ENCODE data around the gene ATP2B2.

The ATP2B2 gene

DNA sequence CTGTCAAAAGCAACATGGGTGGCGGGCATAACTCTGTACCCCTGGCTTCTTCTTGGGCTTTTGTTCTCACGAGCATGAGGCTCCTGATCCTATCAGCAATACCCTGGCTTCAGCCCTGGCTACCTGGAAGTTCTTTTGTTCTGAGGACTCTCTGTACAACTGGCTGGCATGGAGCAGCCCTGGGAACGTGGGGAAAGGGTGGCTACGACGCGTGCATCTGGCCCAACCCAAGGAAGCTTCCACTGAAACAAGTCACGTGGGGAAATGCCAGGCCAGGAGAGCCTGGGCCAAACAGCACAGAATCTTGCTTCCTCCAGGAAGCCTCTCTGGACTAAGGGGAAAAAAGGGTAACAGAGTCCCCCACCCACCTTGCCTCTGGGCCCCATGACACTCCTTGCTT is 22.7 kb upstream of the ATP2B2 start:
- DNase-seq: no peak

DNA sequence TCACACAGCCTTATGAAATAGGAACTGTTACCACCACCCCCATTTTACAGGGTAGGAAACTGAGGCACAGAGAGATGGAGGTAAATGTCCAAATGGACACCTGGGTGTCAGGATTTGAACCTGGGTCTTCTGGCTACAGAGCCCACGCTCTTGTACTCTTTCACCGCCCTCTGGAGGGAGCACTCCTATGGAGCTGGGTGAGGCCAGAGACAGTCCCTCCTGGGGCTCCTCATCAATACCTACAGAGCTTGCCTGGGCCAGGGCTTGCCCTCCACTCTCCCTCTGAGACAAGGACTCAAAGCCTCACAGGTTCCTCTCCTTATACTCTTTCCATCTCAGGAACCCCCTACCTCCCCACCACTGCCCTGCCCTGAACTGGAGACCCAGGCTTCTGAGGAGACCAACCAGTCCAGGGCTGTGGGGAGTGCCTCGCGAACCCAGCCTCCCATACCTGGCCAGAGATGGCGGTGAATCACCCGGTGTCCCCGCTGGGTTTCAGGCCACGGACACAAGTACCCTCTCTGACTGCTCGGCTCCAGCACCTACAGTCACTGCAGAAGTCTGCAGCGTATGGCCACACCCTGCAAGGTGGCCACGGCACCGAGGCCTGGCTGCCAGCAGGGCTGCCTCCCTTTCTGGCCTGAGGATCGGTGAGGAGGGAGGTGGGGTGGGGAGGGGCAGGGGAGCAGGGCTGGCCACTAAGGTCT is 22.1 kb upstream of the ATP2B2 start:
- no peak for DNase-seq

DNA sequence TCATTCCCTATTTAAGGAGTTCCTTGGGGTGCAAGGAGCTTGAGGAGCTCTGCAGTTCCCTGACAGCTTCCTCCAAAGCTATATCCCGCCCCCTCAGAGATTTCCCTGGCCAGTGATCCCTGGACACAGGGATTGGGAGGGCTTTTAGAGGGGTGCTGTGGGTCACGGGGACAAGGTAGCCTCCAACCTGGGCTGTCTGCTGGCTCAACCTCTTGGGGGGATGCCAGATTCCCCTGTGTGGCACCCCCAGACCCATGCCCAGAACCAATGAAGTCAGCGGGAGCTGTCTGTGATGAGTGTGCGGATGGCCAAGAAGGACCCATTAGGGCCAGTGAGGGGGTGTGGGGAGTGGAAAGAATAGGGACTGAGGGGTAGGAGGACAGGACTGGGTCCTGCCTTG is 21.0 kb upstream of the ATP2B2 start:
- DNase-seq: no peak

DNA sequence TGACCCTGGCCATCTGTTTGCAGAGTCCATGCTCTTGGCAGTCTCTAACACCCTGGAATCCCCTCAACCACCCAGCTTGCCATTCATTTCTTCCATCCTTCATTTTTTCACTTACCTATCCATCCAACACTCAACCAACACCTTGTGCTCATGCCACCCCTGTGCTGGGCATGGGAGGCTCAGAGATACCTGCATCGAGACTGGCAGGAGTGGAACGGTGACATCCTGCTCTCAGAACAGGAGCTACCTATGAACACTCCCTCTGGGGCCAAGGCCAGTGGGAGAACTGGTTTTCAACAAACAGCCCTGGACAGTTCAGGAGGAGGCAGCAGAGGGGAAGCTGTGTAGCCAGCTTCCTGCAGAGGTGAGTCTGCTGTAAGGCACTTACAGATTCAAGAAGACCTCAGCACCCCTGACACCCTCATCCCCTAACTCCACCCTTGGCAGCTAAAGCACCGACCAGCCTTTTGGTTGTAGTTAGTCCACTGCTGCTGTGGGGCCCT is 19.5 kb upstream of the ATP2B2 start:
- DNase-seq: no peak

DNA sequence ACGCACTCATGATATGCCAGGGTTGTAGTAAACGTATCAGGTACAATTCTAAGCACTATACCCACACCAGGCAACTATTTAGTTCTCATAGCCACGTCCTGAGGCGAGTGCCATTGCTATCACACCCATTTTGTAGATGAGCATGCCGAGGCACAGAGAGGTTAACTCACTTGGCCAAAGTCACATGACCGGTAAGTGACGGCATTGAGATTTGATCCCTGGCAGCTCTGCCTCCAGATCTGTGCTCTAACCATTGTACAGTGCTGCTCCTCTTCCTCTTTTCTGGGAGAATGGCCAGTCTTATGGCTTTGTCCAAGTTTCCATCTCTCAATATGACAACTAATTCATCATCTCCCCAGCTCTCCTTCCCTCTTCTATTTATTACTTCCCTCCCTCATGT is 18.9 kb upstream of the ATP2B2 start:
- DNase-seq: no peak

DNA sequence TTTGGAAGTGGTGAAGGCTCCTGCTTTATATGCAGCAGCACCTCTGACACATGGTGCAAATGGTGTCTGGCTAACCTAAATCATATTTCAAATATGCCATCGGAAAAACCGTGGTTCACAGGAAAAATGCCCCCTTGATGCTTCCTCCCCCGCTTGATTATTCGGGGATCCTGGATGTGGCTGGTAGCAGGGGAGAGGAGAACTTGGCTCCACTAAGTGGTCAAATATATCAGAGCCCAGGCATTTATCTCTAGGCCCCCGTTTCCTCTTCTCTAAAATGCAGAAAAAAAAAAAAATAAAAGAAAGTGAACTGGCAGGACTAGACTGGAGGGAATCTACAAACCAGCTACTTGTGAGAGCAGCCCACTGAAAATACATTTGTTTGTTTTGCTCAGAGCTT is 18.2 kb upstream of the ATP2B2 start:
- DNase-seq: no peak

DNA sequence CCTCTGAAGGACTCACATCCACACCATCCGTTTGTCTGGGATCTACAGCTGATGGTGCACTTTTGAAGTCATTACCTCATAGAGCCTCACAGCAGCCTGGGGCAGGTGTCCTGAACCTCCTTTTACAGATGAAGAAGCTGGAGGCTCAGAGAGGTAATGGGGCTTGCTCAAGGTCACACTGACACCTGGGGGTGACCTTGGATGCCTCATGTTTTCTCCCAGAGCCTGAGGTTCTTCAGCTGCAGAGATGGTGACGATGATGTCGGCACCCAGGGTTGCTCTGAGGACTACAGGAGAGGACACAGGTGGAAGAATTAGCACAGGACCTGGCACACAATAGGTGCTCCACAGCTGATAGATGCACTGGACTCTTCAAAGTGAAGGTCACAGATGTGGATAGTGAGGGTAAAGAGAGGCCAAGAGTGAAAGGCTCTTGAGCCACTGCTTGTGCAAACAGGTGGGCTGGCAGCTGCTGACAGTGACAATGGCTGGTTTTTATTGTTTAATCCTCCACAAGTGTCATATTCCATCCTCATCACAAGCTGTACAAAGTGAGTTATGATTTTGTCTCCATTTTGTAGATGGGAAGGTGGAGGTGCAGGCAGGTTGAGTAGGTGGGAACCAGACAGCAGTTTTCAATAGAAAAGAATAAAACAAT is 17.4 kb upstream of the ATP2B2 start:
- no peak for DNase-seq

DNA sequence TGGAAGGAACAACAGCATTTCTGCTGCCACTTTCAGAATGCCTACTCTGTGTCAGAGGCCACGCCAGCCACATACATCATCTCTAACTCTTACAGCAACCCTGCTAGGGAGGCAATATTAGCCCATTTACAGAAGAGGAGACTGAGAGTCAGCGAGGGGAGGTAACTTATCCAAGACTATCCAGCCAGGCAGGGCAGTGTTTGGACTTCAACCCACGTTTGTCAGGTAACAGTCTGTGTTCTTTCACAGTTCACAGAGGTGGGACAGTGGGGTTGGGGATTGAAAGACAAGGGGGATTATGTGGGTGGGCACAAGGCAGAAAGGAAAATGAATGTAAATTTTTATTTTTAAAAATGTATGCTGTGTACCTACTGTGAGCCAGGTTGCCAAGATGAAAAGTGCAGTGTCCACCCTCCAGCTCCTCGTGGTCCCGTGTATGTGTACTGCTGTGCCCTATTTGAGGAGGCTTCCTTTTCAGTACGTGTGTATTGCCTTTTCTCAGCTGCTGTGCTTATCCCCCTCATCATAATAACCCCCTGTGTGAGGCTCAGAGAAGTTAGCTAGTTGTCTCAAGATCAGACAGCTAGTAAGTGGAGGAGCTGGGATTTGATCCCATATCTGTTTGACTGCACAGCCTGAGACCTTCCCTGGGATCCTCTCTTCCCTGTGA is 16.5 kb upstream of the ATP2B2 start:
- no peak for DNase-seq

DNA sequence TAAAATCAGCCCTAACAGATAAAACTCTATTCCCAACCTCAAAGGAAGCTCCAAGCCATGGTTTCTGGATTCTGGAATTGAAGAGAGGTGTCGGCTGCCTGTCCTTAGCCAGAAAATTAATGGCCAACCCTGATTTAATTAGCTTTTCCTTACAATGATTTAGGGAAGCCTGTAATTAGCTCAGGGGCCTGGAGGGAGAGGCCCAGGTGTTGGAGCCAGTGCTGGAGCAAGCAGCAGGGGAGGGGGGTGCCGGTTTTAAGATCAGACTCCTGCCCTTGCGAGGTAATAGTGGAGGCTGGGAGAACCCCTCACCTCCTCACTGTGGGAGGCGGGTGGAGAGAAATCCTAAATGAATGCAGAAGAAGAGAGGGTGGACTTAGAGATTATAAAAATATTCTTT is 14.7 kb upstream of the ATP2B2 start:
- DNase-seq: no peak

DNA sequence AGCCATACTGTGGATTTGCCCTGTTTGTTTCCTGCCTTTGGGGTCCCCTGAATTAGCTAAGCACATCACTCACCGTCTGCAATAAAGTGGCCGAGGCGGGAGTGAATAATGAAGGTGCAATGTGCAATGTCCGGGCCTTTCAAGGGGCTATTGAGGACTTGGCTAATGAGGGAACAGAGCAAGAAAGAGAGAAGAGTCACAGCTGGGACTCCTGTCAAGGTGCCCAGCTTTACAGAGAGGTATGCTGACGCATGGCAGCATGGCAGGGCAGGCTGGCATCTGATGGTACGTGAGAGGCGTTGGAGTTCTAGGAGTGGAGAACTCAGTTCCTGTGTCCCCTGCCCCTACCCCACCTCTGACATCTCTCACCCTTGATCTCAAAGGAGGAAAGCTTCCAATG is 13.8 kb upstream of the ATP2B2 start:
- no peak for DNase-seq

DNA sequence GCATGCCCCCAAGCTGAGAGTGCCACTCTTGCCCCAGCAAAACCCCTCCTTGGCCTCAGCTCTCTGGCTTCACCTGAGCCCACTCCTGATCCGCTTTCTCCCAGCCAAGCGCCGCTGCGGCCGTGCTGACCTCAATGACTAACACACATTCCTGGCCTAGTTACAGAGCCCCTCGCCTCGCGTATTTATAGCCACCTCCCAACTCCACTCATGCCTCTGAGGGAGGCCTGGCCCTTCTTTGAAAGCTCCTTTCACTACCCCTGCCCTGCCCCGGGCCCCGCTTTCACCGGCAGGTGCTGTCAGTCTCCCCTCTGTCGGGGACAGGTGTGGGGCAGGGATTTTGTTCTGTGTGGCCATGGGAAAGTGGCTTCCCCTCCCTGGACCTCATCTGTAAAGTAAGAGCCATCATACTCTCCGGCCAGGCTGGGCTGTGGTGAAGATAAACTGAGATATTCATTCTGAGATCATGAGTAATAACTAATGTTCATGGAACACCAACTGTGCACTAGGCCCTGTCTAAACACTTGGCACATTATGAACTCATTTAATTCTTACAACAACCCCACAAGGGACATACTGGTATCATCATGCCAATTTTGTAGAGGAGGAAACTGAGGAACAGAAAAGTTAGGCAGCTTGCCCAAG is 13.2 kb upstream of the ATP2B2 start:
- DNase-seq: no peak

DNA sequence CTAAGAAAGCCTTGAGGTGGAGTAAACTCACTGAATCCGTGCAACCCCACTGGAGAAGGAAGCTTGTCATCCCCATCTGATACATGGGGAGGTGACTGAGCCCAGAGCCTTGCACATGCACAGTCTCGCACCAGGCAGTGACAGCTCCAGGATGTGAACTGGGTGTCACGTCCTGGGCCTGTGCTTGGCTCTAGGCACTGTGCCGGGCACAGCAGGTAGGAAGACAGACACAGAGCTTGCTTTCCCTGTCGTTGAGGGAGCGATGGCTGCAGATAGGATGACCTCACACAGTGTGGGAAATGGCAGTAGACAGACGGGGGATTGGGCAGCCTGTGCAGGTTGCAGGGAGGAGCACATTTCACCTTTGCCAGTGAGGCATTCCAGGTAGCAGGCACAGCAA is 12.2 kb upstream of the ATP2B2 start:
- DNase-seq: no peak

DNA sequence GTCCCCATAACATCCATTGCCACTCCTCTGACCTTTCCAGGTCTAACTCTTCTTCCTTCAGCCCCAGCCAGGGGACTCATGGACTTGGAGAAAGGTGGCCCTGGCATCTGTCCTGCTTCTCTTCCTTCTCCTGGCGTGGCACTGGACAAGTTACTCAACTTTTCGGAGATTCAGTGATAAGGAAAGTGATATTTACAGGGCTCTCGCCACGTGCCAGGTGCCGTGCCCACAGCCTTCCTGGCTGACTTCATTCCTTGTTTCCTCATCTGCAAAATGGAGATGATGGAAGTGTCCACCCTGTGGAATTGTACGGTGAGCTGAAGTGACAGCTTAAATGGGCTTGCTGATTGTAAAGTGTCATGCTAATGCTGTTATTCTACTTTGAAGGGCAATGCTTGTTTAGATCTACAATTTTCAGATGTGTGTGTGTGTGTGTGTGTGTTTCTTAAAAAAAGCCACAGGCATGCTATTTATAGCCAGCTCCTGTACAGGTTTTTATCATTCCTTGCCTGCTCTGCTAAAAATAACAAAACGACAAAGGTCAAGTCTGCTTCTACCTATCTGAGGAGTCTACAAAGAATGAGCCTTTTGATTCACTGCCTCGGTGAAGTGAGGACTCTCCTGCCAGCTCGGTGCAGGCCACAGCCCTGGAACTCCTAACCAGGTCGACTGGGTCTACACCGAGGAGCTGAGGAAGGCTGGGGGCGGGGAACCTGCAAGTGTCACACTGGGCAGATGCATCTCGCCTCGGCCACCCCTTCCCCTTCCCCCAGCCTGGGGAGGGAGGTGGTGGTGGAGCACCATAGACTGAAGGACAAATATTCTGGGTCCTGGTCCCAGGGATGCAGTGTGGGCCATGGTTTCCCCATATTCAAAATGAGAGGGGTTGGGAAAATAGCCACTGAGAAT is 11.4 kb upstream of the ATP2B2 start:
- DNase-seq: no peak

DNA sequence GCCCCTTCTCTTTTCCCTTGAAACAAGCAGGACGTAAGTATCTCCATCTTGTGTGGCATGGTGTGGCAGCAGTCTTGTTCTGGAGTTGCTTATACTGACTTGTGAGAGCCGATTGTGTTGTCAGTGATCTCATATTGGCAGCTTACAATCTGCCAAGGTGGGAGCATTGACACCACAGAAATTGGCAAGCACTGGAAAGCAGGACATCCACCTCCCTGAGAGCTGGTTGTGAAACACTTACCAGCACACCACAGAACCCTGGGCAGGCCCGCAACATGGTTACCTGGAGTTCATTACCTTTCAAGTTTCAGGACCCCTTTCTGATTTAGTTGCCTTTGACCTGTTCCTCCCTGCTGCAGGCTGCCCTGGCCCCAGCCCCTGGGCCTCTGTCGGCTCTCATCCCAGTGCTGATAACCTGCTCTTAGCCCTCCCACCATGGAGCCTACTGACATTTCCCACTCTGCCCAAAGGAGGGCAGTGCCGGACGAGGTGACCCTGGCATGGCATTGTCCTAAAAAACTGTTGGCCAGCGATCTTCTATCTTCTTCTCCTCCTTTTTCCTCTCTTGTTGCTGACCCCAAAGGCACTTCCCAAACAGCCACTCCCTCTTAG is 10.6 kb upstream of the ATP2B2 start:
- no peak for DNase-seq

DNA sequence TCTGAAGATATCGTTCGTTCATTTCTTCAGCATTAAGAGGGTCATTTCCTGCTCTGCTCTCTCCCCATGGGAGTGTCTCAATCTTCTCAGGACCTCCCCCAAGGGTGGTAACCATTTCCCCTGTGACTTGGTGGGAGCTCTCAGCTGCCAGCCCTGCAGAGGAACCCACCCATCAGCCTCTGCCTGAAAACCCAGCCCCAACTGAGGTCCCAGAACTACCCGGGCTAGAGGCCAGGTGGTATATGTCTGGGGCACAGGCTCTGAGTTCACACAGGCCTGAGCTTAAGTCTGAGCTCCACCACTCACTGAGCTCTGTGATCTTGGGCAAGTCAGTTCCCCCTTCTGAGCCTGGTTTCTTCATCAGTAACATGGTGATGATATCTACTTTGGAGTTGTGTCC is 10.0 kb upstream of the ATP2B2 start:
- DNase-seq: no peak

DNA sequence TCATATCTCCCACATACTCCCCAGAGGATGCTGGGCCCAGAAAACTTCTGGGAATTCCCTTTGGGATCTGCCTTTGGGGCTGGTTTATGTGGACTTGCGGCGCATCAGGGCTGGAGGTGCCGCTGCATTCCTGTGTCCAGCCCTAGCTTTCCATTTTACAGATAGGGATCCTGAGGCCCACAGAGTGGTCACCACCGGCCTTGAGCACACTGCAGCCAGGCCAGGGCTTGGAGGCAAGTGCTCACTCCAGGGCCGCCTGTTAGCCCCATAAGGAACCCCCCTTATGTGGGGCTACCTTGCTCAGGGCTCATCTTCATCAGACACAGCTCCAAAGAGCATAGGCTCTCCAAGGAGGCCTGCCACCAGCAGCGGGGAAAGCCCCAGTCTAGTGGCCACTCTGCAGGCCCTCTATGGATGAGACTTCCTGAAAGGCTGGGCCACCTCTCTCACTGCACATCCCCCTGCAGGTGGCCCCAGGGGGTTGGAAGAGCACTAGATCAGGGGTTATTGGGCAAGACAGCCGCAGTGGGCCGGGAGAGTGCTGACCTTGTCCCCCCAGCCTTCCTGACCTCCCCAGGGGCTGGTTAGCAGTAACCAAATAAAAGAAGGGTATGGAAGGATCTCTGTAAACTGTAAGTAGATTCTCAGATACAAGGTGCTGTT is 9.2 kb upstream of the ATP2B2 start:
- DNase-seq: no peak

DNA sequence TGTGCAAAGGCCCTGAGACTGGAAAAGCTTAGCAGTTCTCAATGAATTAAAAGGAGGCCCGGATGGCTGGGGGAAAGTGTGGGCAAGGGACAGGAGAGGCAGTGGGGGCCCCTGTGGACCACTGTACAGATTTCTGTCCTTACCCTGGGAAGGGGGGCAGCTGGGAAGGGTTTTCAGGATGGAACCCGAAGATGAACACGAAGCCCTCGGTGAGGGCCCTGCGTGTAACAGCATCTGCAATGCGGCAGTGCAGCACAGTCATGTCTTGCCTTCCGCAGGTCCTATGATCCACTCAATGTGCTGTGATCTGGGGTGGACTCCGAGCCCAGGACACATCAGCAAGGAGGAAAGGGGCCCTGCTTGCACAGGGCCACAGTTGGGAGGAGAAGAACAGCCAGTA is 7.9 kb upstream of the ATP2B2 start:
- no peak for DNase-seq

DNA sequence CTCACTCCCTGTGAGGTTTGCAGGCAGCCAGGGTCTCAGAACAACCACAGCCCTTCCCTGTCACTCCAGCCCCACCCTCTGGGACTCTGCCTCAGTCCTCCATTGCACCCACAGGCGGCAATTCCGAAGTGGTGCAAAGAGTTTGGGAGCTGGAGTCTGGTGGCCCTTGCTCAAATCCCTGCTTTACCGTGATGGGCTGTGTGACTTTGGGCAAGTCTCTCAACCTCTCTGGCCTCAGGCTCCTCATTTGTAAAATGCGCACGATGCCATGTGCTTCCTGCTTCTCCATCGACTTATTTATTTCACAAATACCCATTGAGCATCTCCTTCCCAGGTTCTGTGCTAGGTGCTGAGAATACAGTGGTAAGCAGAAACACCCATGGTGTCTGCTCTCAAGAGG is 7.3 kb upstream of the ATP2B2 start:
- DNase-seq: no peak

DNA sequence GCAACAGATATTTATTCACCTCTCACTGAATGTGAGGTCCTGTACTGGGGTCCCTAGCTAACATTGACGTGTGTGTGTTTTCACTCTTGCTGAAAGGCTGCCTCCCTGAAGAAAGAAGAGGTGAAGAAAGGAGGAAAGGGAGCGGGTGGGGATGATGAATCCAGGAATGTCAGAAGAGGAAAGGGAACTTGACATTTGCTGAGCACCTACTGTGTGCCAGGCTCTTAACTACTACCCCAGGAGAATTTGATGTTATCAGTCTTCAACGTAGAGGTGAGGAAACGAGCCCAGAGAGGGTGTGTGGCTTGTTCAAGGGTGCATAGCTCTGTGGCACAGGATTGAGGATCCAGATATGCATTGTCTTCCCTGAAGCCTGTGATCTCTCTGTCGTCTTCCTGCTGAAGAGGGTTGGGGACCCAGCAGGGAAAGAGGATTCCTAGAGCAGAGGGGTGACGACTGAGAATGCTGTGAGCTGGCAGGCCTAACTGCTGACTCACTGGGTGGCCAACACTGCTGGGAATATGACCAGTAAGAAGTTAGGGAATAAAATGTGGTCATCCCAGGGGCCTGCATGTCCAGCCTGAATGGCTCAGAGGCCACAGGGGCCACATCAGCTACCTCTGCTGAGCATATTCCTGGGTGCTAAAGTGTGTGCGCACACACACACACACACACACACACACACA is 6.6 kb upstream of the ATP2B2 start:
- no peak for DNase-seq

DNA sequence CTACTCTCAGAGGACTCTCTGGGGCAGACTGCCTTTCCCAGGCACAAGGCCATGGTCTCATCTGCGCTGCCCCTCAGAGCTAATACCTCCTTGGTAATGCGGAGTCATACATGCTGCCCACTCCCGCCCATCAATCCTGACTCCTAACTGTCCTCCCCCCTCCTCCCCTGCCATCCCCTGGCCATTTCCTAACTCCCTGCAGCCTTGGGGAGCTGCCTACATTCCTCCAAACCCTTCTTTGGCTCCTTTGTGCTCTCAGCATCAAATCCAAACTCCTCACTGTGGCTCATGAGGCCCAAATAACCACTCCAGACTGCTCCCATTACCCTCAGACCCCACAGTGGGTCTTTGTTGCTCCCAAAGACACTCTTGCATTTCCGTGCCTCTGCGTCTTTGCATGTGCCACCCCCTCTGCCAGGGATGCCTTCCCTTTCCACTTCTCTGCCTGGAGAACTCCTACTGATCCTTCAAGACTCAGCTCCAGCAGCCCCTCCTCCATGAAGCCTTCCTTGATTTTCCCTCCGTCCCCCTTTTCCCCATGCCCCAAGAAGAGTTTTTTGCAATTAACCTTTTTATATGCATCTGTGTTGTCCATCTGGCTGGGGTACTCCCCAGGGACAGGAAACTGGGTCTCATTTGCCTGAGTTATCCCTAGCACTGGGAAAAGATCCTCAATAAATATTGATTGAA is 5.5 kb upstream of the ATP2B2 start:
- no peak for DNase-seq

Data from CD4-positive, alpha-beta T cell treated with Interleukin-6 for 4 hours (primary cell).